ENCODE measurements around the gene CFB.
A peak's percentile ranks its signal among the peaks of the same experiment; 100 is the strongest.

GRCh38 chr6:31945507-31946369 lies at the start of gene CFB:
- TF ChIP-seq POLR2A (IDR thresholded peaks at IDR 0.05) (peak in 1 of 2 donors; percentile 34), CTCF (IDR thresholded peaks at IDR 0.05) (no peak)
